Measurements from ENCODE around the gene FAH.

GRCh38 chr15:80202641-80203360, 50.0 kb downstream of the FAH start:
- TF ChIP-seq, protein P1, sequence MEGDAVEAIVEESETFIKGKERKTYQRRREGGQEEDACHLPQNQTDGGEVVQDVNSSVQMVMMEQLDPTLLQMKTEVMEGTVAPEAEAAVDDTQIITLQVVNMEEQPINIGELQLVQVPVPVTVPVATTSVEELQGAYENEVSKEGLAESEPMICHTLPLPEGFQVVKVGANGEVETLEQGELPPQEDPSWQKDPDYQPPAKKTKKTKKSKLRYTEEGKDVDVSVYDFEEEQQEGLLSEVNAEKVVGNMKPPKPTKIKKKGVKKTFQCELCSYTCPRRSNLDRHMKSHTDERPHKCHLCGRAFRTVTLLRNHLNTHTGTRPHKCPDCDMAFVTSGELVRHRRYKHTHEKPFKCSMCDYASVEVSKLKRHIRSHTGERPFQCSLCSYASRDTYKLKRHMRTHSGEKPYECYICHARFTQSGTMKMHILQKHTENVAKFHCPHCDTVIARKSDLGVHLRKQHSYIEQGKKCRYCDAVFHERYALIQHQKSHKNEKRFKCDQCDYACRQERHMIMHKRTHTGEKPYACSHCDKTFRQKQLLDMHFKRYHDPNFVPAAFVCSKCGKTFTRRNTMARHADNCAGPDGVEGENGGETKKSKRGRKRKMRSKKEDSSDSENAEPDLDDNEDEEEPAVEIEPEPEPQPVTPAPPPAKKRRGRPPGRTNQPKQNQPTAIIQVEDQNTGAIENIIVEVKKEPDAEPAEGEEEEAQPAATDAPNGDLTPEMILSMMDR (conservative IDR thresholded peaks at IDR 0.05; ENCODE audit: low read depth in 2 of 2): no peak
- no peak for TF ChIP-seq EZH2 (IDR thresholded peaks at IDR 0.05; ENCODE audit: low read depth, unreplicated experiment)
- TF ChIP-seq POLR2AphosphoS5 (IDR thresholded peaks at IDR 0.05; ENCODE audit: low read depth): no peak
- TF ChIP-seq, protein P2, sequence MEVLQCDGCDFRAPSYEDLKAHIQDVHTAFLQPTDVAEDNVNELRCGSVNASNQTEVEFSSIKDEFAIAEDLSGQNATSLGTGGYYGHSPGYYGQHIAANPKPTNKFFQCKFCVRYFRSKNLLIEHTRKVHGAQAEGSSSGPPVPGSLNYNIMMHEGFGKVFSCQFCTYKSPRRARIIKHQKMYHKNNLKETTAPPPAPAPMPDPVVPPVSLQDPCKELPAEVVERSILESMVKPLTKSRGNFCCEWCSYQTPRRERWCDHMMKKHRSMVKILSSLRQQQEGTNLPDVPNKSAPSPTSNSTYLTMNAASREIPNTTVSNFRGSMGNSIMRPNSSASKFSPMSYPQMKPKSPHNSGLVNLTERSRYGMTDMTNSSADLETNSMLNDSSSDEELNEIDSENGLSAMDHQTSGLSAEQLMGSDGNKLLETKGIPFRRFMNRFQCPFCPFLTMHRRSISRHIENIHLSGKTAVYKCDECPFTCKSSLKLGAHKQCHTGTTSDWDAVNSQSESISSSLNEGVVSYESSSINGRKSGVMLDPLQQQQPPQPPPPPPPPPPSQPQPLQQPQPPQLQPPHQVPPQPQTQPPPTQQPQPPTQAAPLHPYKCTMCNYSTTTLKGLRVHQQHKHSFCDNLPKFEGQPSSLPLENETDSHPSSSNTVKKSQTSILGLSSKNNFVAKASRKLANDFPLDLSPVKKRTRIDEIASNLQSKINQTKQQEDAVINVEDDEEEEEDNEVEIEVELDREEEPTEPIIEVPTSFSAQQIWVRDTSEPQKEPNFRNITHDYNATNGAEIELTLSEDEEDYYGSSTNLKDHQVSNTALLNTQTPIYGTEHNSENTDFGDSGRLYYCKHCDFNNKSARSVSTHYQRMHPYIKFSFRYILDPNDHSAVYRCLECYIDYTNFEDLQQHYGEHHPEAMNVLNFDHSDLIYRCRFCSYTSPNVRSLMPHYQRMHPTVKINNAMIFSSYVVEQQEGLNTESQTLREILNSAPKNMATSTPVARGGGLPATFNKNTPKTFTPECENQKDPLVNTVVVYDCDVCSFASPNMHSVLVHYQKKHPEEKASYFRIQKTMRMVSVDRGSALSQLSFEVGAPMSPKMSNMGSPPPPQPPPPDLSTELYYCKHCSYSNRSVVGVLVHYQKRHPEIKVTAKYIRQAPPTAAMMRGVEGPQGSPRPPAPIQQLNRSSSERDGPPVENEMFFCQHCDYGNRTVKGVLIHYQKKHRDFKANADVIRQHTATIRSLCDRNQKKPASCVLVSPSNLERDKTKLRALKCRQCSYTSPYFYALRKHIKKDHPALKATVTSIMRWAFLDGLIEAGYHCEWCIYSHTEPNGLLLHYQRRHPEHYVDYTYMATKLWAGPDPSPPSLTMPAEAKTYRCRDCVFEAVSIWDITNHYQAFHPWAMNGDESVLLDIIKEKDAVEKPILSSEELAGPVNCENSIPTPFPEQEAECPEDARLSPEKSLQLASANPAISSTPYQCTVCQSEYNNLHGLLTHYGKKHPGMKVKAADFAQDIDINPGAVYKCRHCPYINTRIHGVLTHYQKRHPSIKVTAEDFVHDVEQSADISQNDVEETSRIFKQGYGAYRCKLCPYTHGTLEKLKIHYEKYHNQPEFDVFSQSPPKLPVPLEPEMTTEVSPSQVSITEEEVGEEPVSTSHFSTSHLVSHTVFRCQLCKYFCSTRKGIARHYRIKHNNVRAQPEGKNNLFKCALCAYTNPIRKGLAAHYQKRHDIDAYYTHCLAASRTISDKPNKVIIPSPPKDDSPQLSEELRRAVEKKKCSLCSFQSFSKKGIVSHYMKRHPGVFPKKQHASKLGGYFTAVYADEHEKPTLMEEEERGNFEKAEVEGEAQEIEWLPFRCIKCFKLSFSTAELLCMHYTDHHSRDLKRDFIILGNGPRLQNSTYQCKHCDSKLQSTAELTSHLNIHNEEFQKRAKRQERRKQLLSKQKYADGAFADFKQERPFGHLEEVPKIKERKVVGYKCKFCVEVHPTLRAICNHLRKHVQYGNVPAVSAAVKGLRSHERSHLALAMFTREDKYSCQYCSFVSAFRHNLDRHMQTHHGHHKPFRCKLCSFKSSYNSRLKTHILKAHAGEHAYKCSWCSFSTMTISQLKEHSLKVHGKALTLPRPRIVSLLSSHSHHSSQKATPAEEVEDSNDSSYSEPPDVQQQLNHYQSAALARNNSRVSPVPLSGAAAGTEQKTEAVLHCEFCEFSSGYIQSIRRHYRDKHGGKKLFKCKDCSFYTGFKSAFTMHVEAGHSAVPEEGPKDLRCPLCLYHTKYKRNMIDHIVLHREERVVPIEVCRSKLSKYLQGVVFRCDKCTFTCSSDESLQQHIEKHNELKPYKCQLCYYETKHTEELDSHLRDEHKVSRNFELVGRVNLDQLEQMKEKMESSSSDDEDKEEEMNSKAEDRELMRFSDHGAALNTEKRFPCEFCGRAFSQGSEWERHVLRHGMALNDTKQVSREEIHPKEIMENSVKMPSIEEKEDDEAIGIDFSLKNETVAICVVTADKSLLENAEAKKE (CRISPR knock-in tag; IDR thresholded peaks at IDR 0.05): no peak
- no peak for TF ChIP-seq EZH2phosphoT487 (IDR thresholded peaks at IDR 0.05; ENCODE audit: unreplicated experiment)
- TF ChIP-seq REST (IDR thresholded peaks at IDR 0.05; ENCODE audit: unreplicated experiment): no peak
- TF ChIP-seq CREB1 (CRISPR knock-in tag; IDR thresholded peaks at IDR 0.05; ENCODE audit: low read depth): no peak
